Right lobe of liver (tissue), 6 donors: ENCODE measurements around the gene MAGEE1. TPM values are rescaled to one million over a fixed set of nuclear protein-coding genes. Genes with fewer than 3 reads are reported as not detected.

Source experiments
- ATAC-seq, 4 donors: fragments of 200-7000 bp; cut with Tn5 transposase; one replicate each; pipeline ENCODE4 v1.9.1; 2020; ENCODE audit warnings: mild to moderate bottlenecking in 4 of 4, moderate library complexity in 4 of 4
- DNase-seq, 3 donors: peaks; one replicate each; pipeline ENCODE4 v3.0.0-alpha.2; 2020
- H3K27ac ChIP-seq, 3 donors: fragments of 200-600 bp; one replicate each; pipeline ENCODE4 v1.8.0; 2022
- H3K27me3 ChIP-seq, 2 donors: fragments of 200-600 bp; one replicate each; pipeline ENCODE4 v1.8.0; 2022
- H3K36me3 ChIP-seq, 4 donors: fragments of 200-600 bp; sonication (generic) in 1 of 4; one replicate each; pipeline versions ENCODE4 v1.5.1 to v1.8.0; 2017 to 2022; ENCODE audit warnings: control low read depth in 1 of 4
- H3K4me1 ChIP-seq, 4 donors: fragments of 200-600 bp; sonication (generic) in 1 of 4; one replicate each; pipeline versions ENCODE4 v1.5.1 to v1.8.0; 2017 to 2022; ENCODE audit warnings: control low read depth in 1 of 4
- H3K4me3 ChIP-seq, 3 donors: fragments of 200-600 bp; one replicate each; pipeline ENCODE4 v1.8.0; 2022
- H3K9me3 ChIP-seq, 4 donors: fragments of 200-600 bp; sonication (generic) in 1 of 4; one replicate each; pipeline versions ENCODE4 v1.5.1 to v1.8.0; 2017 to 2022; ENCODE audit warnings: control low read depth in 1 of 4
- POLR2A ChIP-seq: fragments of 450-650 bp; IDR thresholded peaks from one replicate; pipeline ENCODE4 v1.6.1; 2017; ENCODE audit warnings: antibody characterized with exemption, mild to moderate bottlenecking
- WGBS: methylation state at CpG from one replicate; pipeline ENCODE4 v1.1.6; 2018; ENCODE audit warnings: low coverage, low lambda C conversion rate; ENCODE audit not compliant: insufficient coverage; ENCODE audit errors: missing lambda C conversion rate; 5-methylcytosine and 5-hydroxymethylcytosine counted together
- intact Hi-C, 2 donors: fragments of 100-400 bp; cut with DNase I; formaldehyde crosslinking; loops; one replicate each; pipeline versions ENCODE4 v1.11.2 to v1.14.1; 2022
- long read RNA-seq: library from polyadenylated mRNA; unstranded; transcript quantifications from one replicate; pipeline ENCODE4 v2.0.0, GENCODE V29; 2019
- total RNA-seq, 6 experiments: library from RNA; depleted of rRNA in 2 of 6; stranded (reverse); fragments of >200 nt in 2 of 6; fragmentation: NEBNext Ultra II Directional in 3 of 6; extraction: Animal tissue kit (Norgen Biotek cat#: 25700) in 3 of 6; gene quantifications; one replicate each; pipeline versions ENCODE4 v1.1.0 to v1.2.4, GENCODE V29; 2016 to 2023
- TF ChIP-seq, protein P1 (sequence below), 4 donors: fragments of 200-600 bp in 3 of 4; fragments of 450-650 bp in 1 of 4; IDR thresholded peaks; one replicate each; pipeline versions ENCODE4 v1.5.1 to v1.8.0; 2016 to 2022; ENCODE audit warnings: antibody characterized with exemption in 4 of 4, mild to moderate bottlenecking in 2 of 4
- donor health status: DM: no; HTN: yes; CAD: no.
- donor health status: DM: no; HTN: no; CAD: no.
- donor health status: DM: no; HTN: no; CAD: no.
- donor health status: DM: no; HTN: yes; CAD: no.
- donor health status: DM: no; HTN: yes; CAD: no.

Gene MAGEE1, protein sequence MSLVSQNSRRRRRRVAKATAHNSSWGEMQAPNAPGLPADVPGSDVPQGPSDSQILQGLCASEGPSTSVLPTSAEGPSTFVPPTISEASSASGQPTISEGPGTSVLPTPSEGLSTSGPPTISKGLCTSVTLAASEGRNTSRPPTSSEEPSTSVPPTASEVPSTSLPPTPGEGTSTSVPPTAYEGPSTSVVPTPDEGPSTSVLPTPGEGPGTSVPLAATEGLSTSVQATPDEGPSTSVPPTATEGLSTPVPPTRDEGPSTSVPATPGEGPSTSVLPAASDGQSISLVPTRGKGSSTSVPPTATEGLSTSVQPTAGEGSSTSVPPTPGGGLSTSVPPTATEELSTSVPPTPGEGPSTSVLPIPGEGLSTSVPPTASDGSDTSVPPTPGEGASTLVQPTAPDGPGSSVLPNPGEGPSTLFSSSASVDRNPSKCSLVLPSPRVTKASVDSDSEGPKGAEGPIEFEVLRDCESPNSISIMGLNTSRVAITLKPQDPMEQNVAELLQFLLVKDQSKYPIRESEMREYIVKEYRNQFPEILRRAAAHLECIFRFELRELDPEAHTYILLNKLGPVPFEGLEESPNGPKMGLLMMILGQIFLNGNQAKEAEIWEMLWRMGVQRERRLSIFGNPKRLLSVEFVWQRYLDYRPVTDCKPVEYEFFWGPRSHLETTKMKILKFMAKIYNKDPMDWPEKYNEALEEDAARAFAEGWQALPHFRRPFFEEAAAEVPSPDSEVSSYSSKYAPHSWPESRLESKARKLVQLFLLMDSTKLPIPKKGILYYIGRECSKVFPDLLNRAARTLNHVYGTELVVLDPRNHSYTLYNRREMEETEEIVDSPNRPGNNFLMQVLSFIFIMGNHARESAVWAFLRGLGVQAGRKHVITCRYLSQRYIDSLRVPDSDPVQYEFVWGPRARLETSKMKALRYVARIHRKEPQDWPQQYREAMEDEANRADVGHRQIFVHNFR
- under 1 TPM; 0.15 to 0.60 (median 0.47) TPM for total RNA-seq
- long read RNA-seq: 0 reads

DNA sequence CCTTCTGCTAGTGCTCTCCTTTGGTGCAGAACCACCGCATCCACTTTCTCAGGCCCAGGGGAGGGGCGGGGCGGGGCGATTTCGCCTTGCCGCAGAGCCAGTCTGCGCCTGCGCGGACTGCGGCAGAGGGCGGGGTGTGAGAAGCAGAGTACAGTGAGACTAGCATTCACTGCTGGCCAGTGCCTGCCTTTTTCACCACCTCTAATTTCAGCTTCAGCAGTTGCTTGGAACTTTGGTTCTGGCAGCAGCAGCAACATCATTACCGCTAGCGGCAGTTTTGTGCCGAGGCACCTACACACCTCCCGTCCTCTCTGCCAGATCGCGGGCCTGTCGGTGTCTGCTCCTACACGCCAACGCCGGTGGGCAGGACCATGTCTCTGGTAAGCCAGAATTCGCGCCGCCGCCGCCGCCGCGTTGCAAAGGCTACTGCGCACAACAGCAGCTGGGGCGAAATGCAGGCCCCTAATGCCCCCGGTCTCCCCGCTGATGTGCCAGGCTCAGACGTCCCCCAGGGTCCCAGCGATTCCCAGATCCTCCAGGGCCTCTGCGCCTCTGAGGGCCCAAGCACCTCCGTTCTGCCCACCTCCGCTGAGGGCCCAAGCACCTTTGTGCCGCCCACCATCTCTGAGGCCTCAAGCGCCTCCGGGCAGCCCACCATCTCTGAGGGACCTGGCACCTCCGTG, at the start of gene MAGEE1:
Gene MAGEE1, plus strand, starts transcription at position 151 of the 683 bp plus-strand sequence. Its CDS starts 221 bp downstream, at position 372.
- no peaks in the 10 kb centered on the region for H3K9me3 ChIP-seq
- H3K4me1 ChIP-seq: no peaks in the 10 kb centered on the region
- H3K4me3 ChIP-seq: peak within 1 kb of the TSS; percentile 43 to 58 (median 55)
- 14% methylated on average over 11 of the region's 42 CpGs for WGBS
- intact Hi-C loops: no loop called here
- no peaks in the 10 kb centered on the region for H3K27me3 ChIP-seq
- DNase-seq (peak; percentile 69 to 74 (median 70)), ATAC-seq (peak; percentile 94 to 98 (median 98))
- TF ChIP-seq POLR2A: no peak
- TF ChIP-seq, protein P1, sequence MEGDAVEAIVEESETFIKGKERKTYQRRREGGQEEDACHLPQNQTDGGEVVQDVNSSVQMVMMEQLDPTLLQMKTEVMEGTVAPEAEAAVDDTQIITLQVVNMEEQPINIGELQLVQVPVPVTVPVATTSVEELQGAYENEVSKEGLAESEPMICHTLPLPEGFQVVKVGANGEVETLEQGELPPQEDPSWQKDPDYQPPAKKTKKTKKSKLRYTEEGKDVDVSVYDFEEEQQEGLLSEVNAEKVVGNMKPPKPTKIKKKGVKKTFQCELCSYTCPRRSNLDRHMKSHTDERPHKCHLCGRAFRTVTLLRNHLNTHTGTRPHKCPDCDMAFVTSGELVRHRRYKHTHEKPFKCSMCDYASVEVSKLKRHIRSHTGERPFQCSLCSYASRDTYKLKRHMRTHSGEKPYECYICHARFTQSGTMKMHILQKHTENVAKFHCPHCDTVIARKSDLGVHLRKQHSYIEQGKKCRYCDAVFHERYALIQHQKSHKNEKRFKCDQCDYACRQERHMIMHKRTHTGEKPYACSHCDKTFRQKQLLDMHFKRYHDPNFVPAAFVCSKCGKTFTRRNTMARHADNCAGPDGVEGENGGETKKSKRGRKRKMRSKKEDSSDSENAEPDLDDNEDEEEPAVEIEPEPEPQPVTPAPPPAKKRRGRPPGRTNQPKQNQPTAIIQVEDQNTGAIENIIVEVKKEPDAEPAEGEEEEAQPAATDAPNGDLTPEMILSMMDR (IDR thresholded peaks at IDR 0.05): no peak
- H3K36me3 ChIP-seq: no peaks in the 10 kb centered on the region
- H3K27ac ChIP-seq: no peak within 1 kb of the TSS

DNA sequence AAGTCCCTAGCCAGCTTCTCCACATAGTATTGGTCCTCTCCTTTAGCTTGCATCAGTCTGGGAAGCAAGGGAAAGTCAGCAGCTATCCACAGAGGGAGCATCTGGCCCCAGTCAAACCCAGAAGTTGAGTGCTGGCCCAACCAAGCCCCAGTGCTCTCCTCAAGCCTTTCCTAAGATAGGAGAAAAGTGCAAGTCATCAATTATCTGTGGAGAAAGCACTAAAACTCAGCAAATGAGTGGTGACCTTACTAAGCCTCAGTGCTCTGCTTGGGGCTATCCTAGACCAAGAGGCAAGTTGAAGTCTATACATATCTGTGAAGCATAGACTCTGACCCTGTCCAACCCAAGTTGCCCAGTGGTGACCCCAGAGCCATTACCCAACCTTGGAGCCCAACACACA, 28.5 kb upstream of the MAGEE1 start:
- intact Hi-C loops: no loop called here

DNA sequence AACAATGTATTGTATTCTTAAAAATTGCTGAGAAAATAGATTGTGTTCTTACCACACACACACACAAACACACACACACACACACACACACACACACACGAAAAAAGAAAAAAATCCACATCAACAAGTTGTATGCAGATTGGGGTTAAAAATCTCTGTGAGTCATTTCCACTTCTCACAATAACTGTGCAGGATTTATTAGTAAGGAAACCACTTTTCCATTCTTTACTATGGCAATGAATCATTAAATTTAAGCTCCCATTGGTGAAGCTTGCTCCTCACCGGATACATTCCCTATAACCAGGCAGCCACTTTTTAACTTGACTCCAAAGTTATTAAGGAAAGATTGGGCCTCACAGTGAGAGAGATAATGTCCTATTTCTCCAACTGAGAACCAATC, 19.7 kb upstream of the MAGEE1 start:
- TF ChIP-seq POLR2A: no peak
- TF ChIP-seq, protein P1 (IDR thresholded peaks at IDR 0.05): no peak

More for the DNA sequence above, 28.5 kb upstream of the MAGEE1 start:
- TF ChIP-seq, protein P1 (IDR thresholded peaks at IDR 0.05): no peak
- no peak for TF ChIP-seq POLR2A
- Histone ChIP-seq H3K4me1 (no peaks in the 10 kb centered on the region), H3K27me3 (no peaks in the 10 kb centered on the region), H3K4me3 (no peak overlapping the region), H3K36me3 (no peaks in the 10 kb centered on the region), H3K9me3 (no peaks in the 10 kb centered on the region), H3K27ac (no peak overlapping the region)
- ATAC-seq: no peak
- no peak for DNase-seq

DNA sequence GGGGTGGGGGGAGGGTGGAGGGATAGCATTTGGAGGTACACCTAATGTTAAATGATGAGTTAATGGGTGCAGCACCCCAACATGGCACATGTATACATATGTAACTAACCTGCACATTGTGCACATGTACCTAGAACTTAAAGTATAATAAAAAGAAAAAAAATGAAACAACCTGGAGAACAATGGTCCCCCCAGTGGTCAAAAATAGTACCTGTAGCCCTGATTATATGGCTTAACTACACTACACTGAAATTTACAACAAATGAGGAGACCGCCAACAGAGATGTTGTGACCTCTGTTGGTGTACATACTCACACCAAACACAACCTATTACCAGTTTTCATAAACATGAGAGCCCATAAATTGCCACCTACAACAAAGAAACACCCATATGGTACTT, 7.3 kb upstream of the MAGEE1 start:
- intact Hi-C loops: no loop called here
- H3K36me3 ChIP-seq: no peaks in the 10 kb centered on the region
- no peak for TF ChIP-seq POLR2A
- TF ChIP-seq, protein P1 (IDR thresholded peaks at IDR 0.05): peak in 2 of 4 donors; percentile 13 to 19
- no peak overlapping the region for H3K27ac ChIP-seq
- no peak overlapping the region for H3K4me3 ChIP-seq
- no peaks in the 10 kb centered on the region for H3K9me3 ChIP-seq
- ATAC-seq: no peak
- DNase-seq: no peak
- WGBS: 100% methylated on average over 1 of the region's 1 CpG
- H3K27me3 ChIP-seq: no peaks in the 10 kb centered on the region
- no peaks in the 10 kb centered on the region for H3K4me1 ChIP-seq

More for the DNA sequence above, 19.7 kb upstream of the MAGEE1 start:
- H3K4me1 ChIP-seq: no peaks in the 10 kb centered on the region
- no peak for DNase-seq
- H3K9me3 ChIP-seq: no peaks in the 10 kb centered on the region
- intact Hi-C loops: no loop called here
- no peak overlapping the region for H3K4me3 ChIP-seq
- peaks cover 0 to 4% of the 10 kb centered on the region in 2 donors for H3K27me3 ChIP-seq
- no peak for ATAC-seq
- no peaks in the 10 kb centered on the region for H3K36me3 ChIP-seq
- 27% methylated on average over 2 of the region's 2 CpGs for WGBS
- H3K27ac ChIP-seq: no peak overlapping the region
